Measurements from ENCODE around the gene CAB39. TPM values are rescaled to one million over a fixed set of nuclear protein-coding genes. Genes with fewer than 3 reads are reported as not detected.
A peak's percentile ranks its signal among the peaks of the same experiment; 100 is the strongest.

CAB39 gene
- total and polyA plus RNA-seq, 7 donors, result 60.2 to 128 (median 72.2) TPM

DNA sequence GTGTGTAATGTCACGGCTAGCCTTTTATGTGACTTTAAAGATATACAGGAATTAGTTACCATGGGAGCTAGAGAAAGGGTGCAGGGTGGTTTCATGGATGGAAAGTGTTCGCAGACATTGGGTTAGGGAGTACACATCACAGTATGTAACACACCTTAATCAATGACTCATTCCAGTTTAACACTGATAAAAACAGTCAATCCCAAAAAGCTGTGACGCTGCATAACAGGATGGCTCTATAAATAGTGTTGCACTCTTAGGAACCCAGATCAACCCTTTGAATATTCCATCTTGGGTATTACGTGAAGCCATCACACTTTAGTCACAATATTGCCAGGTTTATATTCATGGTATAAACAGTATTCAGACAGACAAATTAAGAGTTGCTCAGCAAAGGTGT lies 33.6 kb downstream of the CAB39 start:
- 92 to 96% methylated on average over 4 of the region's 4 CpGs for WGBS, 2 donors
- Histone ChIP-seq H3K36me3 (peaks cover 0 to 14% (median 0%) of the 10 kb centered on the region in 4 donors), H3K27ac (no peak overlapping the region), H3K9me3 (no peaks in the 10 kb centered on the region), H3K4me3 (no peak overlapping the region), H3K27me3 (no peaks in the 10 kb centered on the region), H3K4me1 (peaks cover 0 to 23% (median 8%) of the 10 kb centered on the region in 4 donors)
- intact Hi-C loops (cut with DNase I), result no loop called here
- no peak for DNase-seq
- TF ChIP-seq EP300 (IDR thresholded peaks at IDR 0.05), result no peak
- TF ChIP-seq, protein P1, sequence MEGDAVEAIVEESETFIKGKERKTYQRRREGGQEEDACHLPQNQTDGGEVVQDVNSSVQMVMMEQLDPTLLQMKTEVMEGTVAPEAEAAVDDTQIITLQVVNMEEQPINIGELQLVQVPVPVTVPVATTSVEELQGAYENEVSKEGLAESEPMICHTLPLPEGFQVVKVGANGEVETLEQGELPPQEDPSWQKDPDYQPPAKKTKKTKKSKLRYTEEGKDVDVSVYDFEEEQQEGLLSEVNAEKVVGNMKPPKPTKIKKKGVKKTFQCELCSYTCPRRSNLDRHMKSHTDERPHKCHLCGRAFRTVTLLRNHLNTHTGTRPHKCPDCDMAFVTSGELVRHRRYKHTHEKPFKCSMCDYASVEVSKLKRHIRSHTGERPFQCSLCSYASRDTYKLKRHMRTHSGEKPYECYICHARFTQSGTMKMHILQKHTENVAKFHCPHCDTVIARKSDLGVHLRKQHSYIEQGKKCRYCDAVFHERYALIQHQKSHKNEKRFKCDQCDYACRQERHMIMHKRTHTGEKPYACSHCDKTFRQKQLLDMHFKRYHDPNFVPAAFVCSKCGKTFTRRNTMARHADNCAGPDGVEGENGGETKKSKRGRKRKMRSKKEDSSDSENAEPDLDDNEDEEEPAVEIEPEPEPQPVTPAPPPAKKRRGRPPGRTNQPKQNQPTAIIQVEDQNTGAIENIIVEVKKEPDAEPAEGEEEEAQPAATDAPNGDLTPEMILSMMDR (IDR thresholded peaks at IDR 0.05), result no peak
- no peak for TF ChIP-seq POLR2AphosphoS5 (IDR thresholded peaks at IDR 0.05)
- TF ChIP-seq POLR2A (IDR thresholded peaks at IDR 0.05), result no peak

DNA sequence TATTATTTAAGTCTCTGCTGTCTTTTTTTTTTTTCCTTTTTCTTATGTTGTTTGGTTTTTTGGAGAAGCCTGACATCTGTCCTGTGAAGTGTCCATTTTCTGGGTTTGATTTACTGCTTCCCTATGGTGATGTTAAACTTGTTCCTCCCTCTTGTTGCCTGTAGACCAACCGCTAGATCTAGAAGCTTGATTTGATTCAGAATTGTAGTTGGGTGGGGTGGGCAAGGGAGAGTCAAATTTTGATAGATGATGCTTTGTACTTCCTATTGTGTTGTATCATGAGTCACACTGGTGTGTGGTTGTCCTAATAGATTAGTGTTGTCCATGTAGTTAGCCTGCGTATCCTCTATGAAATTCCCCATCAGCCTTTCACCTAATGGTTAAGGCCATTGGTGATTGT lies 35.4 kb downstream of the CAB39 start:
- H3K4me3 ChIP-seq, result no peak overlapping the region
- TF ChIP-seq, protein P1 (IDR thresholded peaks at IDR 0.05), result no peak
- TF ChIP-seq EP300 (IDR thresholded peaks at IDR 0.05), result no peak
- no peak for TF ChIP-seq POLR2A (IDR thresholded peaks at IDR 0.05)
- TF ChIP-seq POLR2AphosphoS5 (IDR thresholded peaks at IDR 0.05), result no peak
- H3K27ac ChIP-seq, result no peak overlapping the region
- no peaks in the 10 kb centered on the region for H3K9me3 ChIP-seq
- H3K4me1 ChIP-seq, result peaks cover 0 to 28% (median 8%) of the 10 kb centered on the region in 4 donors
- H3K27me3 ChIP-seq, result no peaks in the 10 kb centered on the region
- 81 to 98% methylated on average over 2 of the region's 2 CpGs for WGBS, 2 donors
- intact Hi-C loops (cut with DNase I), result no loop called here
- no peak for DNase-seq
- H3K36me3 ChIP-seq, result peaks cover 0 to 14% (median 0%) of the 10 kb centered on the region in 4 donors

DNA sequence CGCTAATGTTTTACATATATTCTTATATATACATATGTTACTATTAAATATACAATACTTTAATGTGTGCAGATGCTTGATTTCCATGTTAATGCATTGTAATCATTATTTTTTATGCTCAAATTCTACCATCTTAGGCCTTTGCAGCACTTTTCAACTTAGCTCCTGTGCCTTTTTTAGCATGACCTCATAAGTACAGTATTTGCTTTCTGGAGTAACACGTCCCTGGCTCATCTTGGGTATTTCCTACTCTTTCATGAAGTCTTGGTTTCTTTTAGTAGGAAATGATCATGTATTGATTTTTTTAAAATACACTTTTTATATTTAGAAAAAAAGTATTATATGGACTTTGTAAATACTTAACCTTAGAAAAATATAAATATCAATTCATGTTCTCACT lies 36.5 kb downstream of the CAB39 start:
- Histone ChIP-seq H3K4me1 (peaks cover 0 to 28% (median 8%) of the 10 kb centered on the region in 4 donors), H3K4me3 (no peak overlapping the region), H3K36me3 (peaks cover 0 to 12% (median 0%) of the 10 kb centered on the region in 4 donors), H3K27me3 (no peaks in the 10 kb centered on the region), H3K9me3 (no peaks in the 10 kb centered on the region), H3K27ac (peak overlapping the region in 1 of 4 donors; percentile 15)
- WGBS, 2 donors, result 42 to 91% methylated on average over 2 of the region's 2 CpGs
- no peak for DNase-seq
- intact Hi-C loops (cut with DNase I), result no loop called here
- TF ChIP-seq POLR2A (IDR thresholded peaks at IDR 0.05), result no peak
- no peak for TF ChIP-seq POLR2AphosphoS5 (IDR thresholded peaks at IDR 0.05)
- TF ChIP-seq, protein P1 (IDR thresholded peaks at IDR 0.05), result no peak
- TF ChIP-seq EP300 (IDR thresholded peaks at IDR 0.05), result no peak

DNA sequence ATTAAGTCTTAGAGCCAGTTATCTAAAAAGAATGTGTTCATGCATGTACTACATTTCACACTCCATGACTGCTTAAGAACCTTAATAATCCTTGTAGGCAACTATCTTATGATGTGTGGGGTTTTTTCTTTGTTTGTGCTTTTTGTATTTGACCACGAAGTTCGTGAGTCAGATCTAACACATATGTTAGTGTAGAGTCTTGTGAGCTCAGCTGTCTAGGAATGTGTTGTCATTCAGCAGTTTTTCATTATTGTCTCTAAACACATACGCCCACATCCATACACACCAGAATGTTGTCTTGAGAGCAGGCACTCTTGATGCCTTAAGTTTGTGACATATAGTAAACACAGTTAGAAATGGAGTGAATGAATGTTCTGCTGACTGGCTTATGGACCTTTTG lies 38.4 kb downstream of the CAB39 start:
- TF ChIP-seq, protein P1 (IDR thresholded peaks at IDR 0.05), result no peak
- TF ChIP-seq POLR2A (IDR thresholded peaks at IDR 0.05) (no peak), EP300 (IDR thresholded peaks at IDR 0.05) (no peak), POLR2AphosphoS5 (IDR thresholded peaks at IDR 0.05) (no peak)
- intact Hi-C loops (cut with DNase I), result no loop called here
- DNase-seq, result no peak
- 65% methylated on average over 3 of the region's 3 CpGs for WGBS, 2 donors
- H3K4me1 ChIP-seq, result peaks cover 0 to 28% (median 12%) of the 10 kb centered on the region in 4 donors
- H3K27me3 ChIP-seq, result no peaks in the 10 kb centered on the region
- H3K9me3 ChIP-seq, result no peaks in the 10 kb centered on the region
- H3K36me3 ChIP-seq, result peaks cover 0 to 6% (median 0%) of the 10 kb centered on the region in 4 donors
- no peak overlapping the region for H3K4me3 ChIP-seq
- no peak overlapping the region for H3K27ac ChIP-seq

DNA sequence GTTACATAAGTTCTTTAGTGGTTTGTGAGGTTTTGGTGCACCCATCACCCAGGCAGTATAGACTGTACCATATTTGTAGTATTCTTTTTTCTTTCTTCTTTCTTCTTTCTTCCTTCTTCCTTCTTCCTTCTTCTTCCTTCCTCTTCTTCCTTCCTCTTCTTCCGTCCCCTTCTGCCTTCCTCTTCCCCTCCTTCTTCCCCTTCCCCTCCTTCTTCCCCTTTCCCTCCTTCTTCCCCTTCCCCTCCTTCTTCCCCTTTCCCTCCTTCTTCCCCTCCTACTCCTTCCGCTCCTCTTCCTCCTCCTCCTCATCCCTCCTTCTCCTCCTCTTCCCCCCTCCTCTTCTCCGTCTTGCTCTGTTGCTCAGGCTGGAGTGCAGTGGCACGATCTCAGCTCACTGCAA lies 41.6 kb downstream of the CAB39 start:
- no peak for DNase-seq
- intact Hi-C loops (cut with DNase I), result no loop called here
- Histone ChIP-seq H3K4me3 (no peak overlapping the region), H3K27ac (no peak overlapping the region), H3K9me3 (no peaks in the 10 kb centered on the region), H3K4me1 (peaks cover 0 to 45% (median 37%) of the 10 kb centered on the region in 4 donors), H3K27me3 (no peaks in the 10 kb centered on the region), H3K36me3 (no peaks in the 10 kb centered on the region)
- TF ChIP-seq EP300 (IDR thresholded peaks at IDR 0.05) (no peak), POLR2AphosphoS5 (IDR thresholded peaks at IDR 0.05) (no peak), POLR2A (IDR thresholded peaks at IDR 0.05) (no peak)
- TF ChIP-seq, protein P1 (IDR thresholded peaks at IDR 0.05), result no peak
- 79 to 94% methylated on average over 4 of the region's 4 CpGs for WGBS, 2 donors
